ENCODE data around the gene TMPRSS2. TPM values are rescaled to one million over a fixed set of nuclear protein-coding genes. Genes with fewer than 3 reads are reported as not detected.
A peak's percentile ranks its signal among the peaks of the same experiment; 100 is the strongest.

The TMPRSS2 gene
- total RNA-seq, 6 experiments from 2014 or later = not detected

DNA sequence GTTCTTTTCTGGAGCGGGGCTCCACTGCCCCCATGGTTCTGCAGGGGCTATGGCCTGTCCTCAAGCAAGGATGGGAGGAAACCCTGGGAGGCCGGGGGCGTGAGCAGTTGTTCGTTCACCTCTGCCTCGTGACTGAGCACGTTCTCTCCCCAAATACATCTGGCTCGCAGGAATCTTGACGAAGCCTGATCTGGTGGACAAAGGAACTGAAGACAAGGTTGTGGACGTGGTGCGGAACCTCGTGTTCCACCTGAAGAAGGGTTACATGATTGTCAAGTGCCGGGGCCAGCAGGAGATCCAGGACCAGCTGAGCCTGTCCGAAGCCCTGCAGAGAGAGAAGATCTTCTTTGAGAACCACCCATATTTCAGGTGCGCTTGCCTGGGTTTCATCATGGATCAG, 66.4 kb downstream of the TMPRSS2 start:
- peaks cover 2% of the 10 kb centered on the region for H3K27me3 Mint-ChIP-seq (ENCODE audit: insufficient read depth)
- H3K27ac Mint-ChIP-seq = no peak overlapping the region
- no peaks in the 10 kb centered on the region; the same call in 1 of the 2 replicates for H3K9me3 Mint-ChIP-seq
- no peak for DNase-seq
- no peaks in the 10 kb centered on the region for H3K36me3 Mint-ChIP-seq (ENCODE audit: low read depth)
- H3K4me3 Mint-ChIP-seq = no peak overlapping the region
- H3K4me1 Mint-ChIP-seq (ENCODE audit: low read depth) = no peaks in the 10 kb centered on the region; the same call in 1 of the 2 replicates
- TF ChIP-seq, protein P1, sequence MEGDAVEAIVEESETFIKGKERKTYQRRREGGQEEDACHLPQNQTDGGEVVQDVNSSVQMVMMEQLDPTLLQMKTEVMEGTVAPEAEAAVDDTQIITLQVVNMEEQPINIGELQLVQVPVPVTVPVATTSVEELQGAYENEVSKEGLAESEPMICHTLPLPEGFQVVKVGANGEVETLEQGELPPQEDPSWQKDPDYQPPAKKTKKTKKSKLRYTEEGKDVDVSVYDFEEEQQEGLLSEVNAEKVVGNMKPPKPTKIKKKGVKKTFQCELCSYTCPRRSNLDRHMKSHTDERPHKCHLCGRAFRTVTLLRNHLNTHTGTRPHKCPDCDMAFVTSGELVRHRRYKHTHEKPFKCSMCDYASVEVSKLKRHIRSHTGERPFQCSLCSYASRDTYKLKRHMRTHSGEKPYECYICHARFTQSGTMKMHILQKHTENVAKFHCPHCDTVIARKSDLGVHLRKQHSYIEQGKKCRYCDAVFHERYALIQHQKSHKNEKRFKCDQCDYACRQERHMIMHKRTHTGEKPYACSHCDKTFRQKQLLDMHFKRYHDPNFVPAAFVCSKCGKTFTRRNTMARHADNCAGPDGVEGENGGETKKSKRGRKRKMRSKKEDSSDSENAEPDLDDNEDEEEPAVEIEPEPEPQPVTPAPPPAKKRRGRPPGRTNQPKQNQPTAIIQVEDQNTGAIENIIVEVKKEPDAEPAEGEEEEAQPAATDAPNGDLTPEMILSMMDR (IDR thresholded peaks at IDR 0.05) = no peak

DNA sequence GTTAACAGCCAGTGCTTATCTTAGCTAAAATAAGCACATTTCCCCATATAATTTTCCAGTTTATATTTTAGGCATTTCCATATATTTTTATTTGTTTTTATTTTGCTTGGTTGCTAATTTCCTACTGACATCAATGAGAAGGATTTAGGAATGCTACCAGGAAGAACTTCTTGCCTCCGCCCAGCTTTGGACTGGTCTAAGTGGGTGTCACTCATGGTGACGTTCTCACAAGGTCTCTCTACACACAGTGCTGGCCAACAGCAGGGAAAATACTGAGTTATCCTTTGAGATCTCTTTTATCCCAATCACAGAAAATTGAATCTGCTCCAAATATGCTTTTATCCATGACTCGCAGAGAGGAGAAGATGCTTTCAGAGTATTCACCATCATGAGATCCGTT, 68.7 kb downstream of the TMPRSS2 start:
- TF ChIP-seq, protein P1 (IDR thresholded peaks at IDR 0.05) = no peak
- no peaks in the 10 kb centered on the region; the same call in 1 of the 2 replicates for H3K36me3 Mint-ChIP-seq (ENCODE audit: low read depth)
- no peak overlapping the region for H3K27ac Mint-ChIP-seq
- H3K4me3 Mint-ChIP-seq = no peak overlapping the region
- no peaks in the 10 kb centered on the region for H3K4me1 Mint-ChIP-seq (ENCODE audit: low read depth)
- peaks cover 9% of the 10 kb centered on the region for H3K9me3 Mint-ChIP-seq
- H3K27me3 Mint-ChIP-seq (ENCODE audit: insufficient read depth) = peaks cover 2% of the 10 kb centered on the region
- DNase-seq = peak; percentile 43

DNA sequence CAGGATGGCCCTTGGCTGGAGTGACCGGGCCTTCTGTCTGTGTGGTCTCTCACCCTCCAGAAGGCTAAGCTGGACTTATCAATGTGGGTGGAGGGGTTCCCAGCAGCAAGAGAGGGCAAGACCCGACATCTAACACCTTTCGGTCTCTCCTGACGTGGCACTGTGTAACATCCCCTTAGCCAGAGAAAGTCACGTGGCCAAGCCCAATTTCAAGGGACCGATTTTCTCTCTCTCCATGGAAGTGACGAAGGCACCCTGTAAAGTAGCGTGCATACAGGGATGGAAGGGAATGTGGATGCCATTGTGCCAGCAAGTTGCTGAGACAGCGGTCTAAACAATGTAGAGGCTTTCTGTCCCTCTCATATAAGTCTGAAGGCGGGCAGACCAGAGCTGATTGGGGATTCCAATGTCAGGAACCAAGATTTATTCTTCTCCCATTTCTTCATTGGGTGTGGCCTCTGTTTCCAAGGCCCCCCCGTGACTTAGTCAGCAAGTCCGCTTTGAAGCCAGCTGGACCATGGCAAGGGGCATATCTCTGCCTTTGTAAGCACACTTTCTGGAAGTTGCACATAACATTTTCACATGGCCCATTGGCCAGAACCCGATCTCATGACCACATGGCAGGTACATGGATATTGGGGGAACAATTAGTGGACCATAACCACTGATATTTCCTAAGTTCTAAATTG, 69.4 kb downstream of the TMPRSS2 start:
- H3K27ac Mint-ChIP-seq = no peak overlapping the region; the same call in 1 of the 2 replicates
- peaks cover 2% of the 10 kb centered on the region for H3K27me3 Mint-ChIP-seq (ENCODE audit: insufficient read depth)
- TF ChIP-seq, protein P1 (IDR thresholded peaks at IDR 0.05) = no peak
- H3K4me3 Mint-ChIP-seq = no peak overlapping the region
- no peak for DNase-seq
- H3K4me1 Mint-ChIP-seq (ENCODE audit: low read depth) = no peaks in the 10 kb centered on the region
- H3K9me3 Mint-ChIP-seq = peaks cover 9% of the 10 kb centered on the region
- H3K36me3 Mint-ChIP-seq (ENCODE audit: low read depth) = no peaks in the 10 kb centered on the region; the same call in 1 of the 2 replicates

DNA sequence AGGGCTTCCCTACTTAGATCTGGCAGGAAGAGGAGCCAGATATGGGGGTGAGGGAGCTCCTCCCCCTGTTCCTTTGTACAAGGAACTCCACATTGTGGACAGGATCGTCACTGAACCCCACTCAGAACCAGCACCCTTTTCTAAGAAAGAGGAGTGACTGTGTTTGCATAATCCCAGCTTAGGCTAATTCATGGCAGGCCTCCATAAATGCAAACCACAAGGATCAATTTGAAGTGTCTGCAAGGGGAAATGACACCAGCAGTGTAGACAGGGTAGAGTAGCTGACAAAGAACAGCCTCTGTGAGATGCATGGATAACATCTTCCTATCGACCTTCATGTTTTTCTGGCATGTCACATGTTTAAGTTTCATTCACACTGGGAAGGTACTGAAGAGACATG, 70.2 kb downstream of the TMPRSS2 start:
- Mint-ChIP-seq H3K27ac (no peak overlapping the region), H3K4me3 (no peak overlapping the region), H3K36me3 (ENCODE audit: low read depth) (no peaks in the 10 kb centered on the region; the same call in 1 of the 2 replicates), H3K9me3 (peaks cover 9% of the 10 kb centered on the region), H3K27me3 (ENCODE audit: insufficient read depth) (peaks cover 2% of the 10 kb centered on the region), H3K4me1 (ENCODE audit: low read depth) (no peaks in the 10 kb centered on the region)
- no peak for DNase-seq
- TF ChIP-seq, protein P1 (IDR thresholded peaks at IDR 0.05) = no peak

DNA sequence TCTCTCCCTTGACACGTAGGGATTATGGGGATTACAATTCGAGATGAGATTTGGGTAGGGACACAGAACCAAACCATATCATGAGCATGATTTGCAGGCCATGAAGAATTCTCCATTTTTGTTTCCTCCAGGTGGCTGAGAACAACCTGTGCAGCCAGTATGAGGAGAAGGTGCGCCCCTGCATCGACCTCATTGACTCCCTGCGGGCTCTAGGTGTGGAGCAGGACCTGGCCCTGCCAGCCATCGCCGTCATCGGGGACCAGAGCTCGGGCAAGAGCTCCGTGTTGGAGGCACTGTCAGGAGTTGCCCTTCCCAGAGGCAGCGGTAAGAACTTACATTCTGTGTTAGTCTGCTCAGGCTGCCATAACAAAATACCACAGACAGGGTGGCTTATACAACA, 72.3 kb downstream of the TMPRSS2 start:
- Mint-ChIP-seq H3K9me3 (peaks cover 9% of the 10 kb centered on the region), H3K27ac (no peak overlapping the region), H3K4me3 (no peak overlapping the region), H3K27me3 (ENCODE audit: insufficient read depth) (peaks cover 4% of the 10 kb centered on the region), H3K36me3 (ENCODE audit: low read depth) (no peaks in the 10 kb centered on the region; the same call in 1 of the 2 replicates), H3K4me1 (ENCODE audit: low read depth) (no peaks in the 10 kb centered on the region)
- TF ChIP-seq, protein P1 (IDR thresholded peaks at IDR 0.05) = no peak
- no peak for DNase-seq

Data from HFFc6 (cell line).